IPS-20b (cell line): ENCODE results near the gene CGNL1.

Experiments
- H3K27ac ChIP-seq: one replicate; pipeline ENCODE4 v1.5.1; 2013; ENCODE audit warnings: low read length
- H3K27me3 ChIP-seq: 2 replicates; pipeline ENCODE4 v1.6.1; 2013; ENCODE audit warnings: mild to moderate bottlenecking, low read length, inconsistent platforms; ENCODE audit not compliant: insufficient read depth
- H3K36me3 ChIP-seq: 2 replicates; pipeline ENCODE4 v1.6.1; 2013; ENCODE audit warnings: low read depth, mild to moderate bottlenecking, inconsistent platforms, low read length, moderate library complexity; ENCODE audit not compliant: insufficient read depth
- H3K4me1 ChIP-seq: 2 replicates; pipeline ENCODE4 v1.6.1; 2013; ENCODE audit warnings: mild to moderate bottlenecking, control low read depth, inconsistent platforms, low read length, moderate library complexity; ENCODE audit not compliant: insufficient read depth
- H3K4me3 ChIP-seq: 2 replicates; pipeline ENCODE4 v1.5.1; 2013; ENCODE audit warnings: mild to moderate bottlenecking, low read length, inconsistent platforms
- H3K9ac ChIP-seq: 2 replicates; pipeline ENCODE4 v1.6.1; 2013; ENCODE audit warnings: low read depth, mild to moderate bottlenecking, inconsistent platforms, low read length, moderate library complexity
- H3K9me3 ChIP-seq: 2 replicates; pipeline ENCODE4 v1.6.1; 2013; ENCODE audit warnings: mild to moderate bottlenecking, low read depth, low read length, inconsistent platforms; ENCODE audit not compliant: insufficient read depth

The CGNL1 gene

GRCh38 chr15:57463360-57463759 lies 87.1 kb downstream of the CGNL1 start:
- H3K36me3 ChIP-seq: peaks cover 68% of the 10 kb centered on the region
- no peak overlapping the region for H3K9ac ChIP-seq
- H3K4me1 ChIP-seq: no peaks in the 10 kb centered on the region
- no peak overlapping the region for H3K27ac ChIP-seq
- H3K27me3 ChIP-seq: no peaks in the 10 kb centered on the region
- no peaks in the 10 kb centered on the region for H3K9me3 ChIP-seq
- H3K4me3 ChIP-seq: no peak overlapping the region

GRCh38 chr15:57464480-57464879 lies 88.2 kb downstream of the CGNL1 start:
- Histone ChIP-seq H3K4me3 (no peak overlapping the region), H3K36me3 (peaks cover 65% of the 10 kb centered on the region), H3K27ac (no peak overlapping the region), H3K27me3 (no peaks in the 10 kb centered on the region), H3K9me3 (no peaks in the 10 kb centered on the region), H3K4me1 (no peaks in the 10 kb centered on the region), H3K9ac (no peak overlapping the region)

GRCh38 chr15:57468486-57468885 lies 92.2 kb downstream of the CGNL1 start:
- Histone ChIP-seq H3K4me1 (no peaks in the 10 kb centered on the region), H3K9ac (no peak overlapping the region), H3K27me3 (no peaks in the 10 kb centered on the region), H3K27ac (no peak overlapping the region), H3K4me3 (no peak overlapping the region), H3K9me3 (no peaks in the 10 kb centered on the region), H3K36me3 (peaks cover 36% of the 10 kb centered on the region; the same call in 1 of the 2 replicates)

- Histone ChIP-seq H3K9ac (no peak overlapping the region), H3K9me3 (no peaks in the 10 kb centered on the region), H3K4me3 (no peak overlapping the region), H3K36me3 (peaks cover 31% of the 10 kb centered on the region; the same call in 1 of the 2 replicates), H3K4me1 (no peaks in the 10 kb centered on the region), H3K27me3 (no peaks in the 10 kb centered on the region), H3K27ac (no peak overlapping the region)
Measured at GRCh38 chr15:57470543-57470942, 94.2 kb downstream of the CGNL1 start.

- H3K36me3 ChIP-seq: 0 out of 2 replicates have a peak, but pooled peaks cover 14% of the 10 kb centered on the region
- no peaks in the 10 kb centered on the region for H3K9me3 ChIP-seq
- peaks cover 14% of the 10 kb centered on the region for H3K4me1 ChIP-seq
- H3K4me3 ChIP-seq: no peak overlapping the region
- H3K27me3 ChIP-seq: no peaks in the 10 kb centered on the region
- no peak overlapping the region for H3K27ac ChIP-seq
- H3K9ac ChIP-seq: no peak overlapping the region
Measured at GRCh38 chr15:57472861-57473260, 96.6 kb downstream of the CGNL1 start.

- Histone ChIP-seq H3K9ac (no peak overlapping the region), H3K9me3 (no peaks in the 10 kb centered on the region), H3K4me3 (no peak overlapping the region), H3K27me3 (no peaks in the 10 kb centered on the region), H3K4me1 (peaks cover 22% of the 10 kb centered on the region), H3K36me3 (peaks cover 7% of the 10 kb centered on the region; the same call in 1 of the 2 replicates), H3K27ac (no peak overlapping the region)
Measured at GRCh38 chr15:57476533-57476975, 100.2 kb downstream of the CGNL1 start.

- peak overlapping the region; percentile 40; the same call in 1 of the 2 replicates for H3K9ac ChIP-seq
- H3K9me3 ChIP-seq: no peaks in the 10 kb centered on the region
- H3K27ac ChIP-seq: peak overlapping the region; percentile 23
- peaks cover 4% of the 10 kb centered on the region; the same call in 1 of the 2 replicates for H3K36me3 ChIP-seq
- no peaks in the 10 kb centered on the region for H3K27me3 ChIP-seq
- H3K4me1 ChIP-seq: peaks cover 22% of the 10 kb centered on the region
- H3K4me3 ChIP-seq: peak overlapping the region; percentile 39; the same call in 1 of the 2 replicates
Measured at GRCh38 chr15:57477736-57478522, 101.6 kb downstream of the CGNL1 start.

- H3K9me3 ChIP-seq: no peaks in the 10 kb centered on the region
- peaks cover 4% of the 10 kb centered on the region; the same call in 1 of the 2 replicates for H3K36me3 ChIP-seq
- no peaks in the 10 kb centered on the region for H3K27me3 ChIP-seq
- H3K9ac ChIP-seq: no peak overlapping the region
- H3K27ac ChIP-seq: no peak overlapping the region
- H3K4me1 ChIP-seq: peaks cover 22% of the 10 kb centered on the region
- no peak overlapping the region for H3K4me3 ChIP-seq
Measured at GRCh38 chr15:57479005-57479404, 102.7 kb downstream of the CGNL1 start.

- no peak overlapping the region for H3K9ac ChIP-seq
- peaks cover 4% of the 10 kb centered on the region; the same call in 1 of the 2 replicates for H3K36me3 ChIP-seq
- no peak overlapping the region for H3K27ac ChIP-seq
- H3K4me3 ChIP-seq: no peak overlapping the region
- H3K4me1 ChIP-seq: peaks cover 28% of the 10 kb centered on the region
- no peaks in the 10 kb centered on the region for H3K9me3 ChIP-seq
- no peaks in the 10 kb centered on the region for H3K27me3 ChIP-seq
Measured at GRCh38 chr15:57481038-57481705, 104.9 kb downstream of the CGNL1 start.

- H3K4me3 ChIP-seq: no peak overlapping the region
- no peaks in the 10 kb centered on the region for H3K27me3 ChIP-seq
- H3K36me3 ChIP-seq: peaks cover 5% of the 10 kb centered on the region; the same call in 1 of the 2 replicates
- H3K27ac ChIP-seq: no peak overlapping the region
- no peak overlapping the region for H3K9ac ChIP-seq
- no peaks in the 10 kb centered on the region for H3K9me3 ChIP-seq
- peaks cover 13% of the 10 kb centered on the region; the same call in 1 of the 2 replicates for H3K4me1 ChIP-seq
Measured at GRCh38 chr15:57485869-57486268, 109.6 kb downstream of the CGNL1 start.

GRCh38 chr15:57486833-57487232 lies 110.5 kb downstream of the CGNL1 start:
- no peaks in the 10 kb centered on the region for H3K27me3 ChIP-seq
- H3K4me3 ChIP-seq: no peak overlapping the region
- H3K9ac ChIP-seq: no peak overlapping the region
- peaks cover 13% of the 10 kb centered on the region; the same call in 1 of the 2 replicates for H3K4me1 ChIP-seq
- no peaks in the 10 kb centered on the region for H3K9me3 ChIP-seq
- H3K27ac ChIP-seq: no peak overlapping the region
- H3K36me3 ChIP-seq: peaks cover 5% of the 10 kb centered on the region; the same call in 1 of the 2 replicates
